ENCODE measurements around the gene FCHSD1.

The FCHSD1 gene

GRCh38 chr5:141685591-141685990, 34.4 kb upstream of the FCHSD1 start:
- ChIA-PET POLR2A (ENCODE audit: low non-redundant PET) (no interaction called here), CTCF (interaction anchor here (1.0 to 1.4 kb wide), 2 partner anchors 30 to 275 kb away, joined by 3 to 6 read pairs; no protein-coding TSS in a partner anchor)
- no peak for TF ChIP-seq CTCF (conservative IDR thresholded peaks at IDR 0.05; ENCODE audit: low read depth)
- no peak overlapping the region for H3K27ac ChIP-seq
- DNase-seq (ENCODE audit: low spot score), result no peak

GRCh38 chr5:141683596-141684141, 32.5 kb upstream of the FCHSD1 start:
- CTCF ChIA-PET, result interaction anchor here (0.6 to 2.4 kb wide), 7 partner anchors 8 to 449 kb away, joined by 3 to 18 read pairs (median 5); no protein-coding TSS in a partner anchor
- POLR2A ChIA-PET (ENCODE audit: low non-redundant PET), result interaction anchor here (0.7 kb wide), 1 partner anchor 280 kb away, joined by 10 read pairs; no protein-coding TSS in a partner anchor
- TF ChIP-seq CTCF (conservative IDR thresholded peaks at IDR 0.05; ENCODE audit: low read depth), result no peak

GRCh38 chr5:141681695-141682641, 30.8 kb upstream of the FCHSD1 start, which contains the start of gene ARAP3:
Gene ARAP3 (minus strand): TSS chr5:141682230. CDS start chr5:141680486, 1,744 bp downstream.
- peak; percentile 95 for DNase-seq (ENCODE audit: low spot score)
- TF ChIP-seq CTCF (conservative IDR thresholded peaks at IDR 0.05; ENCODE audit: low read depth), result no peak
- POLR2A ChIA-PET (ENCODE audit: low non-redundant PET), result interaction anchor here (0.6 to 0.8 kb wide), 2 partner anchors 11 to 87 kb away, joined by 3 to 4 read pairs; no protein-coding TSS in a partner anchor
- peak within 1 kb of the TSS; percentile 89 for H3K27ac ChIP-seq
- CTCF ChIA-PET, result interaction anchor here (0.6 to 2.4 kb wide), 6 partner anchors 10 to 1536 kb away, joined by 3 to 18 read pairs (median 4); partner anchors contain the start of gene PCDH1

More at GRCh38 chr5:141683596-141684141, 32.5 kb upstream of the FCHSD1 start:
- DNase-seq (ENCODE audit: low spot score), result no peak
- H3K27ac ChIP-seq, result no peak overlapping the region

- POLR2A ChIA-PET (ENCODE audit: low non-redundant PET), result interaction anchor here (0.5 to 0.8 kb wide), 3 partner anchors 10 to 286 kb away, joined by 3 to 4 read pairs (median 3); no protein-coding TSS in a partner anchor
- DNase-seq (ENCODE audit: low spot score), result no peak
- TF ChIP-seq CTCF (conservative IDR thresholded peaks at IDR 0.05; ENCODE audit: low read depth), result no peak
- CTCF ChIA-PET, result interaction anchor here (0.6 to 1.4 kb wide), 5 partner anchors 11 to 1536 kb away, joined by 3 to 7 read pairs (median 3); no protein-coding TSS in a partner anchor
- H3K27ac ChIP-seq, result peak overlapping the region; percentile 89
Observed at GRCh38 chr5:141681295-141681694, 30.1 kb upstream of the FCHSD1 start.

DNA sequence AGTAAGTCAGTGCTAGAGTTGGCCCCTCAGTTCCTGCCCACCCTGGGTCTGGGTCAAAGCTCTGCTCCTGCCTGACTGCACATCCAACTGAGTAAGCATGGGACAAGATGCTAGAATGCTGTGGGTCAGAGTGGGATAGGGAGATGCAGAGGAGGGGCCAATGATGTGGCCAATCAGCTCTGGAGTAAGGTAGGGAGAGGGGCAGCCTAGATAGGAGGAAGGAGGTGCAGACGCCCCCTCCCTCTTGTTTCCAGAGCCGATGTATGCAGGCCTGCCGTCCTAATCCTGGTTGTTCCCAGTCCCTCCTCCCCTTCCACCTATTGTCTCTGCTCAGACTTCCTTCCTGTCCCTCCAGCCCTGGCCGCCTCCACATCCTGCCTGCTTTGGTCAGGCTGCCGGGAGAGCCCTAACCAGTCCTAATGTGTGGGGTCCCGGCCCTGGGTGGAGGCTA, 29.6 kb upstream of the FCHSD1 start:
- ChIA-PET CTCF (interaction anchor here (0.6 to 1.4 kb wide), 4 partner anchors 15 to 1535 kb away, joined by 3 to 7 read pairs (median 4); no protein-coding TSS in a partner anchor), POLR2A (ENCODE audit: low non-redundant PET) (interaction anchor here (0.5 kb wide), 1 partner anchor 287 kb away, joined by 3 read pairs; no protein-coding TSS in a partner anchor)
- H3K27ac ChIP-seq, result peak overlapping the region; percentile 89
- DNase-seq (ENCODE audit: low spot score), result peak; percentile 67
- no peak for TF ChIP-seq CTCF (conservative IDR thresholded peaks at IDR 0.05; ENCODE audit: low read depth)

GRCh38 chr5:141680178-141680577, 29.0 kb upstream of the FCHSD1 start:
- POLR2A ChIA-PET (ENCODE audit: low non-redundant PET), result no interaction called here
- DNase-seq (ENCODE audit: low spot score), result no peak
- no peak for TF ChIP-seq CTCF (conservative IDR thresholded peaks at IDR 0.05; ENCODE audit: low read depth)
- H3K27ac ChIP-seq, result peak overlapping the region; percentile 89
- CTCF ChIA-PET, result interaction anchor here (1.2 kb wide), 1 partner anchor 12 kb away, joined by 4 read pairs; no protein-coding TSS in a partner anchor

Data from RWPE1 (cell line).